Pancreas (tissue), 10 donors: ENCODE results near the gene ABTB2. TPM values are rescaled to one million over a fixed set of nuclear protein-coding genes. Genes with fewer than 3 reads are reported as not detected.
A peak's percentile ranks its signal among the peaks of the same experiment; 100 is the strongest.

Experiments
- ATAC-seq, 4 donors: fragments of 200-7000 bp; cut with Tn5 transposase; one replicate each; pipeline versions ENCODE4 v1.8.0 to v1.9.1; 2020; ENCODE audit warnings: mild to moderate bottlenecking in 4 of 4, moderate library complexity in 4 of 4
- DNase-seq, 6 donors: peaks; one replicate each; pipeline ENCODE4 v3.0.0-alpha.2; 2020
- FAIRE-seq: peaks from 2 replicates; lab custom pipeline; 2012; peaks lifted over from hg19 to GRCh38; lab: Jason Lieb, UNC
- H3K27ac ChIP-seq, 4 donors: fragments of 200-600 bp; sonication (generic); 1 replicate in 3 of 4; 2 replicates in 1 of 4; pipeline versions ENCODE4 v1.5.0 to v1.8.0; 2020
- H3K27me3 ChIP-seq, 4 donors: fragments of 200-600 bp; one replicate each; pipeline ENCODE4 v1.8.0; 2021
- H3K36me3 ChIP-seq, 3 donors: fragments of 200-600 bp; sonication (generic) in 1 of 3; one replicate each; pipeline versions ENCODE4 v1.5.0 to v1.8.0; 2020 to 2021
- H3K4me1 ChIP-seq, 3 donors: fragments of 200-600 bp; one replicate each; pipeline ENCODE4 v1.8.0; 2021
- H3K4me3 ChIP-seq, 4 donors: fragments of 200-600 bp; sonication (generic) in 2 of 4; one replicate each; pipeline versions ENCODE4 v1.5.0 to v1.8.0; 2020 to 2021
- H3K9me3 ChIP-seq, 4 donors: fragments of 200-600 bp; one replicate each; pipeline ENCODE4 v1.8.0; 2021
- CTCF ChIP-seq, 4 donors: fragments of 200-600 bp; sonication (generic) in 3 of 4; IDR thresholded peaks; one replicate each; pipeline versions ENCODE4 v1.5.0 to v1.8.0; 2021; ENCODE audit warnings: antibody characterized with exemption in 4 of 4
- WGBS, 2 donors: extraction: QIAGEN DNeasy Blood & Tissue Kit; methylation state at CpG; one replicate each; pipeline ENCODE4 v1.1.7; 2013; 5-methylcytosine and 5-hydroxymethylcytosine counted together
- intact Hi-C, 3 donors: fragments of 100-400 bp; cut with DNase I; formaldehyde crosslinking; loops; one replicate each; pipeline versions ENCODE4 v1.11.1 to v1.14.2; 2022
- polyA plus RNA-seq, 2 donors: library from polyadenylated mRNA; stranded (reverse); fragments of 200-250 nt; gene quantifications; one replicate each; pipeline ENCODE4 v1.2.3, GENCODE V29; 2013
- total RNA-seq, 6 donors: library from RNA; stranded (reverse); fragmentation: NEBNext Ultra II Directional in 4 of 6; extraction: Animal tissue kit (Norgen Biotek cat#: 25700) in 4 of 6; gene quantifications; one replicate each; pipeline versions ENCODE4 v1.2.1 to v1.2.4, GENCODE V29; 2021 to 2023
- donor health status: healthy with polysubstance abuse.
- donor health status: DM: no; HTN: no; CAD: no; lungs with moderate emphysema.
- donor health status: DM: no; HTN: no; CAD: no.
- donor health status: control.
- donor health status: control.
- donor health status: Bipolar disorder and iron deficiency.
- donor health status: DM: yes; HTN: yes; CAD: no.
- donor health status: DM: no; HTN: no; CAD: no.
- donor health status: DM: no; HTN: no; CAD: no.
- donor health status: DM: yes; HTN: yes; CAD: no.

The ABTB2 gene
- total and polyA plus RNA-seq, 8 donors = 0.63 to 4.4 (median 1.9) TPM

GRCh38 chr11:34404280-34404679 is 46.5 kb upstream of the ABTB2 start:
- no peak overlapping the region for H3K4me3 ChIP-seq
- no peak for FAIRE-seq
- no peak for ATAC-seq
- DNase-seq = no peak
- WGBS, 2 donors = 85% methylated on average over 6 of the region's 6 CpGs
- H3K36me3 ChIP-seq = no peaks in the 10 kb centered on the region
- H3K27me3 ChIP-seq = no peaks in the 10 kb centered on the region
- no peak for TF ChIP-seq CTCF (IDR thresholded peaks at IDR 0.05)
- intact Hi-C loops = no loop called here
- H3K27ac ChIP-seq = no peak overlapping the region
- H3K4me1 ChIP-seq = no peaks in the 10 kb centered on the region
- H3K9me3 ChIP-seq = no peaks in the 10 kb centered on the region

- no peaks in the 10 kb centered on the region for H3K36me3 ChIP-seq
- intact Hi-C loops = no loop called here
- no peak overlapping the region for H3K27ac ChIP-seq
- no peaks in the 10 kb centered on the region for H3K9me3 ChIP-seq
- H3K4me1 ChIP-seq = no peaks in the 10 kb centered on the region
- DNase-seq (no peak), ATAC-seq (no peak), FAIRE-seq (no peak)
- H3K27me3 ChIP-seq = no peaks in the 10 kb centered on the region
- WGBS, 2 donors = 48 to 49% methylated on average over 4 of the region's 4 CpGs
- no peak for TF ChIP-seq CTCF (IDR thresholded peaks at IDR 0.05)
- no peak overlapping the region for H3K4me3 ChIP-seq
Measured at GRCh38 chr11:34403431-34403830, 45.6 kb upstream of the ABTB2 start.

- H3K27me3 ChIP-seq = no peaks in the 10 kb centered on the region
- DNase-seq (no peak), ATAC-seq (no peak), FAIRE-seq (no peak)
- no peak for TF ChIP-seq CTCF (IDR thresholded peaks at IDR 0.05)
- no peaks in the 10 kb centered on the region for H3K36me3 ChIP-seq
- no peaks in the 10 kb centered on the region for H3K4me1 ChIP-seq
- no peak overlapping the region for H3K27ac ChIP-seq
- H3K9me3 ChIP-seq = no peaks in the 10 kb centered on the region
- intact Hi-C loops = no loop called here
- H3K4me3 ChIP-seq = no peak overlapping the region
- WGBS, 2 donors = 74 to 76% methylated on average over 2 of the region's 2 CpGs
Measured at GRCh38 chr11:34397811-34398210, 40.0 kb upstream of the ABTB2 start.

- intact Hi-C loops = no loop called here
- 67 to 76% methylated on average over 1 of the region's 1 CpG for WGBS, 2 donors
- Histone ChIP-seq H3K9me3 (no peaks in the 10 kb centered on the region), H3K36me3 (no peaks in the 10 kb centered on the region), H3K4me1 (no peaks in the 10 kb centered on the region), H3K4me3 (no peak overlapping the region), H3K27ac (no peak overlapping the region), H3K27me3 (no peaks in the 10 kb centered on the region)
- no peak for DNase-seq
- TF ChIP-seq CTCF (IDR thresholded peaks at IDR 0.05) = no peak
- ATAC-seq = no peak
- no peak for FAIRE-seq
Measured at GRCh38 chr11:34397120-34397519, 39.3 kb upstream of the ABTB2 start.

- Histone ChIP-seq H3K27ac (no peak overlapping the region), H3K27me3 (no peaks in the 10 kb centered on the region), H3K4me3 (no peak overlapping the region), H3K9me3 (no peaks in the 10 kb centered on the region), H3K4me1 (no peaks in the 10 kb centered on the region), H3K36me3 (no peaks in the 10 kb centered on the region)
- no peak for TF ChIP-seq CTCF (IDR thresholded peaks at IDR 0.05)
- intact Hi-C loops = no loop called here
- DNase-seq = no peak
- ATAC-seq = peak in 1 of 4 donors; percentile 25
- 91 to 96% methylated on average over 1 of the region's 1 CpG for WGBS, 2 donors
- FAIRE-seq = no peak
Measured at GRCh38 chr11:34395916-34396550, 38.2 kb upstream of the ABTB2 start.
